Right renal cortex interstitium (tissue), 3 donors: Measurements from ENCODE around the gene CCDC71. TPM values are rescaled to one million over a fixed set of nuclear protein-coding genes. Genes with fewer than 3 reads are reported as not detected.

Experiments used
- DNase-seq, 3 donors: peaks; one replicate each; pipeline ENCODE4 v3.0.0-alpha.2; 2013; ENCODE audit warnings: low read depth in 3 of 3, low spot score in 2 of 3
- polyA plus RNA-seq, 3 donors: library from polyadenylated mRNA; unstranded; fragments of 120-200 nt; gene quantifications; one replicate each; pipeline ENCODE4 v1.2.1, GENCODE V29; 2013; ENCODE audit not compliant: insufficient read length in 3 of 3

Gene CCDC71
- polyA plus RNA-seq: 10 to 100 TPM; 24.5 to 25.8 (median 25.7) TPM

DNA sequence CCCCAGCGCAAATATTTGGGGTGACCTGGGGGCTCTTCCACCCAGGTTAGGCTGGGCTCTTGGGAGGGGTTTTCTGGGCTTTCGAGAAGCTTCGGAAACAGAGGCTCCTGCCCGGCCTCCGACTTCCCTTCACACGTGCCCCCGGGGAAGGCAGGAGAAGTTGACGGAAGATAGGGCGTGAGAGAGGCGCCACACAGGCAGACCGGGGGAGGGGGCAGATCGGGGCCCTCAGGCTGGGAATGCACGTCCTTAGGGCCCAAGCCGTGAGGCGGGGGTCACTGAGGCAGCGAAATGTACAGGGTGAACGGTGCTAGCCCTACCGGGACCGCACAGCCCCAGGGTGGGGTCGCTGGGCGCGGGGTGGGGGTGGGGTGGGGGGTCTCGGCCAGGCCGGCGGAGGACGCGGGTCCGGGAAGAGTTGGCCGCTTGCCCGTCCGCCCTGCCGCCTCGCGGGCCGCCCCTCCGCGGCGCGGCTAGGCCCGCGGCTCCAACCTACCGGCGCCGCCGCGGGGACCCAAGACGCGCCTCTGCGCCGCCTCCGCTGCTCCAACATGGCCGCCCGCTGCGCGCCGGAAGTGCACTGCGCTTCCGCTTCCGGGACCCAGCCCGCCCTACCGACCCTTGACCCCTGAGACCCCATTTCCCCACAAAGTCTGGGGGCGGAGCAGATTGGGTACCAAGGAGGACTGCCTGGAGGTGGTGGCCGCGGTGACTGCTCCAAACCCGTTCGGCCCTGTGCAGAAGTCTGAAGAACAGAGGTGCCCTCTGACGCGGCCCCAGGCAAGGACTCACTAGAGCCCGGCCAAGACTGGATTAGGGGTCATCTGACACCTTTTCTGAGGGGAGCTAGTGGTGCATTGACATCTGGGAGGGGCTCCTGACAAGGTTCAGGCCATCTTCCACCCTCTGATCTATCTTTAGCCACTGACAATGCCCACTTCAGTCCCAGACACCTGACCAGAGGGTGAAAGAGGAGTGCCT is at the start of gene CCDC71:
CCDC71 (minus strand) TSS at position 561 of the 981 bp plus-strand sequence. CDS start 2,123 bp downstream, outside the sequence.
- peak in 1 of 3 donors; percentile 59 for DNase-seq

DNA sequence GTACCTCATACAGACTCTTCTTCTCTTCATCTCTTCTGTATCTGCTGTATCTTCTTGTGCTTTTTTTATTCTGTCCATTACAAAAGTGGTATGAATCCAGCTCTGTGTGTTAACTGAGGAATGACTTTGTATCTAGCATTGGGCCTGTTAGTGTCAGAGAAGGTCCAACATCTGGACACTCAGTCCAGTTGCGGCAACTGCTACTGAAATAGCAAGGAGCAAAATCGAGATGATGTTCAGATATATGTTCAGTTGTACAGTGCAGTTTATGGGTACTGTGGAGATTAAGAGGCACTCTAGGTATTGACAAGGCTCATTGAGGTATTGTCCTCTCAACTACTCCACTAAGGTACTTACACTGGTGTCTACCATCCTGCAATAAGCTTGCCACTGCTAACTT is 47.9 kb upstream of the CCDC71 start:
- DNase-seq: no peak

DNA sequence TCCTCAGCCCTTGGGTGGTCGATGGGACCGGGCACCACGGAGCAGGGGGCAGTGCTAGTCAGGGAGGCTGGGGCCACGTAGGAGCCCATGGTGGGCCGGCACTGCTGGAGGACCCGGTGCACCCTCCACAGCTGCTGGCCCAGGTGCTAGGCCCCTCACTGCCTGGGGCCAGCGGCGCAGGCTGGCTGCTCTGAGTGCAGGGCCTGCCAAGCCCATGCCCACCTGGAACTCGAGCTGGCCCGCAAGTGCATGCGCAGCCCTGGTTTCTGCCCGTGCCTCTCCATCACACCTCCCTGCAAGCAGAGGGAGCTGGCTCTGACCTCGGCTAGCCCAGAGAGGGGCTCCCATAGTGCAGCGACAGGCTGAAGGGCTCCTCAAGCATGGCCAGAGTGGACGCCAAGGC is 47.4 kb upstream of the CCDC71 start:
- DNase-seq: no peak

DNA sequence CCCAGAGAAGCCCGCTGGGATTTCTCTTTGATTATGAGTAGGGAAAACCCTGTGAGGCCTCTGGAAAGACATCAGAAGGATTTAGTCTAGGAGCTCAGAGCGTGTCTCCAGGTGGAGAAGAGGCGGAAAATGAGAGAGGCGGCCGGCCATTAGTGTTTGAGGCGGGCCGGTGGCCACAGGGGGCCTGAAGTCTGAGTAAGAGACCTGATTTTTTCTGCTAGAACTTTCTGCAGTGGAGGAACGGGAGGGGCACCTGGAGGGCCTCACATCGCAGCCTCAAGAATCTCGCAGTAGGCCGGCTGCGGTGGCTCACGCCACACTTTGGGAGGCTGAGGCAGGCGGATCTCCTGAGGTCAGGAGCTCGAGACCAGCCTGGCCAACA is 33.8 kb upstream of the CCDC71 start:
- no peak for DNase-seq

DNA sequence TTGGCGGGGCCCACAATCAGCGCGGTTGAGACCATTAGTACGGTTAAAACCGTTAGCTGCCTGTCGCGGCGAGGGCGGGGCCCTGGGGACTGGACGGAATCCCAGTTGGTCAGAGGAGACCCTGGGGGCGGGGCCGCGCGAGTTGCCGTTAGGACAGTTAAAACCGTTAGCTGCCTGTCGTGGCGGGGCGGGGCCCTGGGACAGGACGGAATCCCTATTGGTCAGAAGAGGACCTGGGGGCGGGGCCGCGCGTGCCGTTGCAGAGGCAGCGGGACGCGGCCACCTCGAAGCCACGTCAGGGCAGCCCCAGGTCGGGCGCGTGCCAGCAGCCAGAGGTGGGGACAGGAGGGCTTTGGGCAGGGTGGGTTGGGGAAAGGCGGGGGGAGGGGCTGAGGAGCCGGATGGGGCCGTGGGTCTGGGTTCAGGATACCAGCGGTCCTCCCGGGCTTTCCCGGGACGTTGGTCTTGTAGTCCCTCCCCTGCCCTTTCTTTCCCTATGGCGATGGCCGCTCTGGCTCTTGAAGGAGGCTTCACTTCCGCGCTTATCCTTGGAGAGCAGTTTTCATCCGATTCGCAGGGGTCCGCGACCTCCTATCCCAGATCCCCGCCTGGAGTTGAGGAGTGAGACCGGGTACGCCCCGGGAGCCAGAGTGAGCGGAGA is 33.2 kb upstream of the CCDC71 start:
- peak; percentile 52 to 71 (median 54) for DNase-seq

DNA sequence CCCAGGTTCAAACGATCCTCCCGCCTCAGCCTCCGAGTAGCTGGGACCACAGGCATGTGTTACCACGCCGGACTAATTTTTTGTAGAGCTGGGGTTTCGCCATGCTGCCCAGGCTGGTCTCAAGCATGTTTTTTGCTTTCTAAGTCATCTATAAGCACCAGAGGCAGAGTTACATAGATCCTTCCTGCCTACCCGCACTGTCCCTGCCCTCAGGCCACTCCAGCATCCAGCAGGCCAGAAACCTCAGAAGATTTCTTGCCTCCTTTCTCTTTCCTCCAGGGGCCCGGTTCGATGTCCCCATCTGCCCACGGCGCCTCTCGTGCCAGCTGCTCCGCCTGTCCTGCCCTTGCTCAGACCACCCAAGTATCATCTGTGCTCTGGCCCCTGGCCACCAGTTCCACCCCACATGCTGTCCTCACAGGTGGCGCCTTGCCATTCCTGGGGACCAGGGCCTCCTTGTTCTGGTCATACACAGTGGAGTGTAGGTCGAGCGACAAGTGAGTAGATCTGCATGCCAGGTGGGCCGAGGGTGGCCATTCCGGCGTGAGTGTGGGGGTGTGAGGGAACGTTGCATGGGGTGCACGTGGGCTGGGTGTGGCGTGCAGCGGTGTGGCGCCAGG is 32.6 kb upstream of the CCDC71 start:
- no peak for DNase-seq

DNA sequence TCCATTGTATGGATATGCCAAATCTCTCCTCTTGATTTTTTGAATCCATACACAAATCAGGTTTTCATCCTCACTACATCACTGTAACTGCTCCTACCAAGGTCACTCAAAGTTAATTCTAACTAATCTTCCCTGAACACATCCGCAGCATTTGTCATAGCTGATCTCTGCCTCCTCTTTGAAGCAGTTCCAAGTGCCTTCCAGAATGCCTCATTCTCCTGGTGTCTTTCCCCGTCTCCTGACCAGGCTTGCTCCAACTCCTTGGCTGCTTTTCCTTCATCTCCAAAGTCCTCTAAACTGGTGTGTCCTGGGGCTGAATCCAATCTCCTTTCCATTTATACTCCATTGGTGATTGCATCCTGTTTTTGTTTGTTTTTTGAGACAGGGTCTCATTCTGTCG is 32.0 kb upstream of the CCDC71 start:
- DNase-seq: no peak

DNA sequence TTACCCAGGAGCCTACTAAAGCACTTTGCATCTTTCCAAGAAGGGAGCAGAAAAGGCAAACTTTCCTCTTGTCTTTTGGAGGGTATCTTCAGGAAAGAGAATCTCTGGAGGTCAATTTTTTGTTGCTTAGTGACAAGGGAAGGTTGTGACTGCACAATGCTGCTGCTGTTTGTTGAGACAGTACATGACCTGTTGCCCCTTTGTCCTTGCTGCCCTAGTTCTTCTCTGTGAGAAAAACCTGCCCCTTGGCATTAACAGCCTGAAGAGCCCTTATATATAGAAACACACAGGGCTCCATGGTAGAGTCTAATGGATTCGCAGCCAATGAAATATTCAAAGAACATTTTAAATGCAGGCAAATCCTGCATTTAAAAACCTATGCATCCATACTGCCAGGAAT is 25.6 kb upstream of the CCDC71 start:
- DNase-seq: no peak

DNA sequence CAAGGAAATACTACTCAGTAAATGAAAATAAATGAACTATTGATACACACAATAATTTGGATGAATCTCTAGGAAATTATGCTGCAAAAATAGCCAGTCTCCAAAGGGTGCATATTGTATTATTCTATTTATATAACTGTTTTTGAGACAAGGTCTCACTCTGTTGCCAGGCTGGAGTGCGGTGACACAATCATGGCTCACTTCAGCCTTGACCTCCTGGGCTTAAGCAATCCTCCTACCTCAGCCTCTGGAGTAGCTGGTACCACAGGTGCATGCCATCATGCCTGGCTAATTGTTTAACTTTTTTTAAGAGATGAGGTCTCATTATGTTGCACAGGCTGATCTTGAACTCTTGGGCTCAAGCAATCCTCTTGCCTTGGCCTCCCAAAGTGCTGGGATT is 17.7 kb upstream of the CCDC71 start:
- no peak for DNase-seq

DNA sequence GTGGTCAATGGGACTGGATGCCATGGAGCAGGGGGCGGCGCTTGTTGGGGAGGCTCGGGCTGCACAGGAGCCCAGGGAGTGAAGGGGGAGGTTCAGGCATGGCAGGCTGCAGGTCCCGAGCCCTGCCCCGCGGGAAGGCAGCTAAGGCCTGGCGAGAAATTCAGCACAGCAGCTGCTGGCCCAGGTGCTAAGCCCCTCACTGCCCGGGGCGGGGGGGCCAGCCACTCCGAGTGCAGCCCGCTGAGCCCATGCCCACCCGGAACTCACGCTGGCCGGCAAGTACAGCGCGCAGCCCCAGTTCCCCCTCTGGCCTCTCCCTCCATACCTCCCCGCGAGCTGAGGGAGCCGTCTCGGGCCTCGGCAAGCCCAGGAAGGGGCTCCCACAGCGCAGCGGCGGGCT is 16.6 kb upstream of the CCDC71 start:
- no peak for DNase-seq

DNA sequence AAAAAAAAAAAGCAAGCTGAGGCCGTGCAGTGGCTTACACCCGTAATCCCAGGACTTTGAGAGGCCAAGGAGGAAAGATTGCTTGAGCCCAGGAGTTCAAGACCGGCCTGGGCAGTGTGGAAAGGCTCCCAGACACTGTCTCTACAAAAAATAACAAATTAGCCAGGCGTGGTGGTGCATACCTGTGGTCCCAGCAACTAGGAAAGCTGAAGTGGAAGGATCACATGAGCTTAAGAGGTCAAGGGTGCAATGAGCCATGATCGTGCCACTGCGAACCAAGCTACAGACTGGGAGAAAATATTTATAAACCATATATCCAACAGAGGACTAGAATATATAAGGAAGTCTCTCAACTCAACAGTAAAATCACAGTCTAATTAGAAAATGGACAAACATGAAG is 15.2 kb upstream of the CCDC71 start:
- no peak for DNase-seq

DNA sequence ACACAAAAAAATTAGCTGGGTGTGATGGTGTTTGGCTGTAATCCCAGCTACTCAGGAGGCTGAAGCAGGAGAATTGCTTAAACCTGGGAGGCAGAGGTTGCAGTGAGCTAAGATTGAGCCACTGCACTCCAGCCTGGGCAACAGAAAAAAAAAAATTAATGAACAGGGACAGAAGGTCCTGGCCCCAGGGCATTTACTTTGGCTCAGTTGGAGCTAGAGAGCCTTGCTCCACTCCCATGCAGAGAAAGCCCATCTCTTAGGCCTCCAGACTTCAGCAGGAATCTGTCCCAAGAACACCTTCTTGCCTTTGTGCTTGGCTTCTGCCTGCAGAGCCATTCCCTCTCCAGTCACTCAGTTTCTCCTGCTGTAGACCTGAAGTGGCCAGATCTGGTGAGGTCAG is 14.0 kb upstream of the CCDC71 start:
- DNase-seq: no peak

DNA sequence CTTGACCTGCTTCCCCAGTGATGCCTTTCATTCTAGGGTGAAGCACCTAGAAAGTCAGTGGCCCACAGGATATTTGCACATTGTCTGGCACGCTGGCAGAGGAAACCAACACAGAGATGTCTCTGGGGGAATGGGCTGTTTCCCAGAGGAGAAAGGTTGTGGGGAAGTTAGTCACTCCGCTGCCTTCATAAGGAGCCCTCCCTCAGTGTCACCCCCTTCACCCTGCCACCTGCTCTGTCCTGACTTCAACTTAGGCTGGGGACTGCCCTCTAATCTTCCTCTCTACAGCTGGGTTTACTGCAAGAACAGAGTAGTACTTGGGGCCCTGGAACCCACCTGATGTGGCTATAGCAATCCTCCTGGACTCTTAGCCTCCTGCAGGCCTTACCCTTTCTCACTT is 10.9 kb upstream of the CCDC71 start:
- no peak for DNase-seq

DNA sequence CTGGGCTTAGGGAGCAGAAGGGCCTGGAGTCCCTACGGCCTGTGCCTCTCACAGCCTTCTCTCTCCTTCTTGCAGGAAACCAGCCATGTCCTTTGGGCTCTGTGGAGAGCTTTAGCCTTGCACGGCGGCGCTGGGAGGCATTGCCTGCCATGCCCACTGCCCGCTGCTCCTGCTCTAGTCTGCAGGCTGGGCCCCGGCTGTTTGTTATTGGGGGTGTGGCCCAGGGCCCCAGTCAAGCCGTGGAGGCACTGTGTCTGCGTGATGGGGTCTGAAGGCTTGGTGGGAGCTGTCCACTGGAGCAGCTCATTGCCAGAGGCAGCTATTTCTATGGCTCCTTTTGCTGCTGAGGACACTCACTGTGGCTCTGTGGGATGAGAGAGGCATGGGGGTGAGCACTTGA is 9.4 kb upstream of the CCDC71 start:
- DNase-seq: no peak

DNA sequence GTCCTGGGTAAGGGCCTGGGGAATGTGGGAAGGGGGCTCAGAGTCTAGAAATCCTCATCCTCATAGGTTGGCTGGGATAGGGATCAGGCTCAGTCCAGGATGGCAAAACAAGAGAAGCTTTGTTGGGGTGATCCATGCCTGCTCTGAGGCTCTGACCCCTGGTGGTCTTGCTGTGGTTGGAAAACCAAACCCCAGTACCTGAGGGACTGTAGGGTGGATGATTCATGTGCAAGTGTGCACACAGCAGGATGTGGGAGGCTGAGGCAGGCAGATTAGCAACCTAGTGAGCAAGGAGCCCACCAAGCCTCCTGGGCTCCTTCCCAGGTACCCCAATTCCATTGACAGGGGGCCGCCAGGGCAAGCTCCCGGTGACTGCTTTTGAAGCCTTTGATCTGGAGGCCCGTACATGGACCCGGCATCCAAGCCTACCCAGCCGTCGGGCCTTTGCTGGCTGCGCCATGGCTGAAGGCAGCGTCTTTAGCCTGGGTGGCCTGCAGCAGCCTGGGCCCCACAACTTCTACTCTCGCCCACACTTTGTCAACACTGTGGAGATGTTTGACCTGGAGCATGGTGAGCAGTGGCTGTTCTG is 8.4 kb upstream of the CCDC71 start:
- no peak for DNase-seq

DNA sequence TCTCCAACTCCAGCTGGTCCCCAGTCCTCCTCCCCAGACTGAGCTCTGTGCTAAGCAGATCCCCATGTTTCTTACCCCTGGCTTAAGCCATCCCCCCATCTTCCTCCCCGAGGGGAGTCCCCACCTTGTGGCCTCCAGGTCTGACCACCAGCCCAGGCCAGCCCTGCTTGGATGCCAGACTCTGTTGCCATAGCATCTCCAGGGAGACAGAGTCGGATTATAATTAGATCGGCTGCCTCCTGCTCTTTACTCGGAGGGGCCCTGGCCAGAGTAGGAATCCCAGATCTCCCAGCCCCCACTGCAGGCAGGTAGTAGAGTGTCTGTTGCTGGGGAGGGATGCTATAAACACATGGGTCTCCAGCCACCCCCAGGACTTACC is 7.7 kb upstream of the CCDC71 start:
- no peak for DNase-seq

DNA sequence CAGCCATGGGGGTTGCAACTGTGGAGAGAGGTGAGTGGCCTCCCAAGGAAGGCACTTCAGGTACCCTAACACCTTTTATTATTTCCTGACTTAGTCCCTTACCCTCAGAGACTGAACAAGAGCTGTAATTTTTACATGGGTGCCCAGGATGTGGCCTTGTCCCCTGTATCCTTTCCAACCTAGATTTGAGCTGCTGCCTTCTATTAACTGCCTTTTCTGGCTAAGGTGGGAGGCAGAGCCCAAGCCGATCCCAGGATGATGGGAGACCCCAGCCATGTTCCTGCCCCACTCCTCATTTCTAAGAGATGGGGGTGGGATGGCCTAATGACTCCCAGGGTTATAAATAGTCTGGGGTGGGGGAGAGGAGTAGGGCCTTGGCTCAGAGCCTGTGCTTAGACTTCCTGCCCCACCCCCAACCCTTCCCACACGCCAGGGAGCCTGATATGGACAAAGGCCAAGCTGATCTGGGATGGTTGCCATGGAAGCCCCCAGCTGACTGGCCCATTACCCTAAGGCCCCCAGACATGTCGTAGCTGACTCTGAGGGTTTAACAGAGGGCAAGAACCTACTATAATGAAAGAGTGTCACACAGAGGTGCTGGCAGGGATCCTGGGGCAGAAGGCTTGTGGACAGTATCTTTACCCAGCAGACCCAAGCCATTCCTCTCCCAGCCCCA is 7.1 kb upstream of the CCDC71 start:
- peak in 2 of 3 donors; percentile 61 to 70 for DNase-seq

DNA sequence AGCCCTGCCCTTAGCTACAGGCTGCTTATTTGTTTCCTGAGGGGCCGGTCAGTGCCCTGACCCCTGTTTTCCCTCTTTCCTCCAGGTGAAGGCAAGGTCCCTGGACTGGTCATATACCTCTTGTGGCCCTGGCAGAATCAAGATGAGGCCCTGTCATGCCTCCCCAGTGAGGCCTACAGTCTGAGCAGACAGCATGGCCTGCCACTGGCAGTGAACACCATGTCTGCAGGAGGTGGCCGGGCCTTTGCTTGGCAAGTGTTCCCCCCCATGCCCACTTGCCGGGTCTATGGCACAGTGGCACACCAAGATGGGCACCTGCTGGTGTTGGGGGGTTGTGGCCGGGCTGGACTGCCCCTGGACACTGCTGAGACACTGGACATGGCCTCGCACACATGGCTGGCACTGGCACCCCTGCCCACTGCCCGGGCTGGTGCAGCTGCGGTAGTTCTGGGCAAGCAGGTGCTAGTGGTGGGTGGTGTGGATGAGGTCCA is 6.5 kb upstream of the CCDC71 start:
- no peak for DNase-seq

DNA sequence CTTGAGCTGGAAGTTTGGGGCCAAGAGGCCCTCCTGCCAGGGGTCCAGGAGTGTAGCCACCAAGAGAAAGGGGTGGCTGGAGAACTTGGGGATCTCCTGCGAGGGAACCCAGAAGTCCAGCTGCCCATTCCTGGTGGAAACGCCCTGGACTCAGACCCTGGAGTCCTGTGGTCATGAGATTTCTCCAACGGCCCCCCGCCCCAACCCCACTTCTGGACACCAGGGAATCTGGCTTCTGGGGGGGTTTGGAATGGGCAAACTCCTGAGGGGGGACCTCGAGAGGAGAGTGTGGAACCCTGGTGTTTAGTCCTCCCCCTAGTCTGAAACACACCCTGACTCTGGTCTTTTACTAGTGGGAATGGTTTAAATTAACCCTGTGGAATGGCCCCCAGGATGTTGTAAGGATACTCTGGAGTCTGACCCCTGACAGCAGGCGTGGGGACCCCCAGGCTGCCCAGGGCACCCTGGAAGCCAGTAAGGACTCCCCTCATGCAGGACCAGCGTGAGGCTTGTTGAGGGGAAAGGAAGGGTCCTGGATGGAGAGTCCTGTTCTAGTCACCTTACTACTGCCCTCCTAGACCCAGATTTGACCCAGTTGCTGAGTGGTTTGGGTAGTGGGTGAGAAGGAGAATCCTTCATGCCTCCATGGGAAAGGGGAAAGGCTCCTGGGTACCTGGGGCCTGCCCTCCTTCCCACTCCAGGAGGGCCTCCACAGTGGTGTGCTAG is 5.8 kb upstream of the CCDC71 start:
- DNase-seq: no peak
